NCI-H1417 treated with DMSO at 0.1 percent for 48 hours (cell line): ENCODE data around the gene NAXD.
"Not testable (repeated sequence)": the region's sequence is repeated elsewhere in the genome, so short reads cannot be mapped to it uniquely, and the experiment has no call there.

Experiments
- DNase-seq: peaks from one replicate; lab custom pipeline; 2025; lab: John Stamatoyannopoulos, UW

NAXD gene

DNA sequence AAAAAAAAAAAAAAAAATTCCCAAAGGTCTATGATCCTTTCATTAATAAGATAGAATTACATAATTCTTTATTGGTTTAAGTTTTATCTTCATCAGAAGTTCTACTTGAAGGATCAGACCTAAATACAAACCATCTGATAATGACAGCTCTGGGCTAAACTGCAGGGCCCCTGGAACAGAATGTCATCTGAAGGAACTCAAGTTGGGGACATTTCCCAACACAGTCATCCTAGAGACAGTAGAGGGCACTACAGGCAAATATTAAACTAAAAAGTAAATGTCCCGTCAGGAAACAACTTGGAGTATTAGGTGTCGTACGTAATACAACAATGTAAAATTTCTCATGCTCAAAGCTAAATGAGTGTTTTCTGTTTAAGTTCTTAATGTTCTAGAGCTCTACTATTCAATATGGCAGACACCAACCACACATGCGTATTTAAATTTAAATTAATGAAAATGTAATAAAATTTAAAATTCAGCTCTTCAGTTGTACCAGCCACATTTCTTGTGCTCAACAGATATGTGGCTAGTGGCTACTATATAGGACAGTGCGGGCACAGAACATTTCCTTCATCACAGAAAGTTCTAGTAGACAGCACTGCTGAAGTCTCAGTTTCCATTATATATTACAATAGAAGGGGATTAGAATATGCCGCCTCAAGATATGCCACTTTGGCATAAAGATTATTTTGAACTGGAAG lies 21.8 kb upstream of the NAXD start:
- peak; percentile 21 for DNase-seq

DNA sequence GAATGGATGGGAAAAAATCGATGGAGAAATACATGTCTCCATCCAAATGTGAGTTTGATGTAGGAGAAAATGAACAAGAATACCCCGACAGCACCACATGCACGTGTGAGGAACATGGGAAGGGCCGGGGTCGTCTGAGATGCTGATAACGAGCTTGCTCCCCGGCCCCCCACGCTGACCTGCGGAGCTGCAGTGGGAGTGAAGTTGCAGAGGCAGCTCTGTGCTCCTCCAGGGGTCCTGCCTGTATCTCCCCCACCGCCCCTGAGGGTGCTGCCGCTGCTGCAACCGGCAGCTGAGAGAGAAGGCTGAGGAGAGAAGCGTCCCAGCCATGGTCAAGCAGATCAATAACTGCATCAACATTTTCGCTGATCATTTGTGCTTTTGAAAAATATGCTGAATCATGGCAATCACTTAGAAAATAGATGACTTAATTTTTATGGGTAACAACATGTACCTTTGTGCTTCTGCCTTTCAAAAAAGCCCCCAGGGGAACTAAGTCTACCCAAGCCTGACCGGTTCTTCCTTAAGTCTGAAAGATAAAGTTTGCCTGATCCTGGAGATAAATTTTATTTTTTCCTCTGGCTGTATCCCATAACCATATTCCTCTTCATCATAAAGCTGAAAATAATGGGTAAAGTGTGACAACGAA lies 18.2 kb upstream of the NAXD start:
- DNase-seq: no peak

DNA sequence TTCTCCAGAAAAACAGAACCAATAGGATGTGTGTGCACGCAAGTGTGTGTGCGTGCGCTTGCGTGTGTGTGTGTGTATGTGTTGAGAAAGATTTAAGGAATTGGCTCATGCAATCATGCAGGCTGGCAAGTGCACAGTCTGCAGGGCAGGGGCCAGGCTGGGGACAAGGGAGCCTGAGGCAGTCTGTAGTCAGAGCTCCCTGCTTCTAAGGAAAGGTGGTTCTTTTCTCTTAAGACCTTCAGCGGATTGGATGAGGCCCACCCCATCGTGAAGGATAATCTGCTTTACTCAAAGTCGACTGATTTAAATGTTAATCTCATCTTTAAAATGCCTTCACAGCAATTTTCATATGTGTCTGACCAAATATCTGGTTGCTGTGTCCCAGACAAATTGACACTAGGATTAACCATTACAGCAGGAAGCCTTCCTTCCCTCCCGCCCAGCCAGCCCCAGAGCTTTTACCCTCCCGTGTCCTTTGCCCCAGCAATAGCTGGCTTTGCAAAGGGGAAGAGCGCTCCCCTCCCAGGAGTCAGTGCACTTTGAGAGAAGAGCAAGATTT lies 15.0 kb upstream of the NAXD start:
- DNase-seq: no peak

DNA sequence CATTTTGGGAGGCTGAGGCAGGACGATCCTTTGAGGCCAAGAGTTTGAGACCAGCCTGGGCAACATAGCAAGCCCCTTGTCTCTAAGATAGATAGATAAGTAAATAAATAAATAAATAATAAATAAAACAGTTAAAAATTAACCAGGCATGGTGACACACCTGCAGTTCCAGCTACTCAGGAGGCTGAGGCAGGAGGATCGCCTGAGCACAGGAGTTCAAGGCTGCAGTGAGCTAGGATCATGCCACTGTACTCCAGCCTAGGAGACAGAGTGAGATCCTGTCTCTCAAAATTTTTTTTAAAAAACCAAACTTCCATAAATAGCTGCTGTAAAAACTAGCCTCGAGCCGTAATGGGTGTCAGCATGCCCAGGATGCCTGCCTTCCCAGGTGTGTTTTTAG lies 14.4 kb upstream of the NAXD start:
- no peak for DNase-seq

DNA sequence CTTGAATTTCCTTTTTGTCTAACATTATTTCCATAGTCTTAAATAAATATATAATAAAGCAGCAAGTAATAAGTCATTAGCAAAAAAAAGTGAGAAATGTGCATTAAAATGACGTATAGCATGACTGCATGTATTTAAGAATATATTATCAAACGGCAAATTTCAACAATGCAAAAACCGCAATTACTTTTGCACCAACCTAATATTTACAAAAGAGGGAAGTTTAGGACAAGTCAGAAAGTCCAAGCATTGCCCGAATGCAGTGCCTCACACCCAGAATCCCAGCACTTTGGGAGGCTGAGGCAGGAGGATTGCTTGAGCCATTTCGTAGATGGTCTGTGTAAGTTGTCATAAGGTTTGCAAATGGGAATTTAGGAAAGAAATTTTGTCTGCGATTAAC lies 10.2 kb upstream of the NAXD start:
- no peak for DNase-seq

DNA sequence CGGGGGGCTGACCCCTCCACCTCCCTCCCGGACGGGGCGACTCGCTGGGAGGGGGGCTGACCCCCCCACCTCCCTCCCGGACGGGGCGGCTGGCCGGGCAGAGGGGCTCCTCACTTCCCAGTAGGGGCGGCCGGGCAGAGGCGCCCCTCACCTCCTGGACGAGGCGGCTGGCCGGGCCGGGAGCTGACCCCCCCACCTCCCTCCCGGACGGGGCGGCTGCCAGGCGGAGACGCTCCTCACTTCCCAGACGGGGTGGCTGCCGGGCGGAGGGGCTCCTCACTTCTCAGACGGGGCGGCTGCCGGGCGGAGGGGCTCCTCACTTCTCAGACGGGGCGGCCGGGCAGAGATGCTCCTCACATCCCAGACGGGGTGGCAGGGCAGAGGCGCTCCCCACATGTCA lies 9.1 kb upstream of the NAXD start:
- DNase-seq: not testable (repeated sequence)

DNA sequence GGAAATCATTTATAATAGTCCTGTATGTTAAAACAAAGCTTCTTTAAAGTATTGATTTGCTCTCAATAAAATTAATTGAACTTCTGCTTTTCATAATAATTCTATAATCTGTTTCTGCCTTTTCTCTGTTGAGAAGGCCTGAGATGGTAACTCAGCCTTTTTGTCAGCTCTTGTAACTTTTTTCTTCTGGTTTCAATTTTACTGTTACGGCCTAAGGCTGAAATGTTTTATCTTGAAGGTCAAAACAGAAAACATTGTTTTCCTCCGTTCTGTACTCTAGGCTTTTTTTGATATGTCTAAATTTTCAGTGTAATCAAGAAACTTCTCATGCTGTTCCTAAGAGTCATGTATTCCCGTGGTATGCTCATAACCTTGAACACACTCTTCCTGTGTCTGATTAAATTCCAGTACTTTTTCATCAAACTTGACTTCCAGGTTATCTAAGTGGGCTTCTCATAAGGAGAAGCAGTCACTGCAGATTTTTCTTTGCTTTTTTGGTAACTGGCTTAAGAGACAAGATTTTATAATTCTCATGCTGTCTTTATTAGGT lies 7.6 kb upstream of the NAXD start:
- no peak for DNase-seq

DNA sequence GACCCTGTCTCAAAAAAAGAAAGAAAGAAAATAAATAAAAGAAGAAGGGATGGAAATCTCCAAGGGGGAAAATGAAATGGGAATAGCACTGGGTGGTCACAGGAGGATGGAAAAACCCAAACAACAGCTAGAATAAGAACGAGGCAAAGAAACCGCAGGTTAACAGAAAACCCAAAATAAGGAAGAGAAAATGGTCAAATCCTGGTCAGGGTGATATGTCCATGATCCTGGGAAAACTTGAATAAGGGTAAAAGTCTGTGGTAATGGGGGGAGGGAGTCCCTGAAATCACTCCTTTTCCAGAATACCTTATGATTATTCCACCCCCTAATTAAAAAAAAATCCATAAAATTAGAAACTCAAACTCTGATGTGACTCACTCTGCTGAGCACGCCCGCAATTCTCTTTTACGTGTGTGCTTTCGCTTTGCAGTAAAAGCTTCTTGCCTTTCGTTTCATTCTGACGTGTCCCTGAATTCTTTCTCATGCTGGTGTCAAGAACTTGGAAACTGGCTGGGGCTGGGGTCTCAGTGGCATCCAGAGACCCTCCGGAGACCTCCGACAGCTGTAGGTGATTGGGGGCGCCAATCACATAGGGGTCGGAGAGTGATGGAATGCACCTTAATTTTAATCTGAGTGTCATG lies 4.3 kb upstream of the NAXD start:
- no peak for DNase-seq

DNA sequence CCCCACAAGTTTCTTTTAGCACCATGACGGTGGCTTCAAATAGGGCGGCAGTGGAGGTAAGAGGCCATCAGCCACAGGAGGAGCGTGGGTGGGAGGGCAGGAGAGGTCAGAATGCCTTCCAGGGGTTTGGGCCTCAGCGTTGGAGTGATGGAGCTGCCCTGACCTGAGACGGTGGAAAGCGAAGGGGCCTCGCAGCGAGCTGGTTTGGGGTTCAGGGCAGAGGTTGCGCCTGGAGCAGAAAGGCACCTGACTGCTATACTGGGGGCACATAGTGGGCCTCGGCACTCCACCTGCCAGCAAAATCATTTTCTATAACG lies 382 bp upstream of the NAXD start:
- no peak for DNase-seq

DNA sequence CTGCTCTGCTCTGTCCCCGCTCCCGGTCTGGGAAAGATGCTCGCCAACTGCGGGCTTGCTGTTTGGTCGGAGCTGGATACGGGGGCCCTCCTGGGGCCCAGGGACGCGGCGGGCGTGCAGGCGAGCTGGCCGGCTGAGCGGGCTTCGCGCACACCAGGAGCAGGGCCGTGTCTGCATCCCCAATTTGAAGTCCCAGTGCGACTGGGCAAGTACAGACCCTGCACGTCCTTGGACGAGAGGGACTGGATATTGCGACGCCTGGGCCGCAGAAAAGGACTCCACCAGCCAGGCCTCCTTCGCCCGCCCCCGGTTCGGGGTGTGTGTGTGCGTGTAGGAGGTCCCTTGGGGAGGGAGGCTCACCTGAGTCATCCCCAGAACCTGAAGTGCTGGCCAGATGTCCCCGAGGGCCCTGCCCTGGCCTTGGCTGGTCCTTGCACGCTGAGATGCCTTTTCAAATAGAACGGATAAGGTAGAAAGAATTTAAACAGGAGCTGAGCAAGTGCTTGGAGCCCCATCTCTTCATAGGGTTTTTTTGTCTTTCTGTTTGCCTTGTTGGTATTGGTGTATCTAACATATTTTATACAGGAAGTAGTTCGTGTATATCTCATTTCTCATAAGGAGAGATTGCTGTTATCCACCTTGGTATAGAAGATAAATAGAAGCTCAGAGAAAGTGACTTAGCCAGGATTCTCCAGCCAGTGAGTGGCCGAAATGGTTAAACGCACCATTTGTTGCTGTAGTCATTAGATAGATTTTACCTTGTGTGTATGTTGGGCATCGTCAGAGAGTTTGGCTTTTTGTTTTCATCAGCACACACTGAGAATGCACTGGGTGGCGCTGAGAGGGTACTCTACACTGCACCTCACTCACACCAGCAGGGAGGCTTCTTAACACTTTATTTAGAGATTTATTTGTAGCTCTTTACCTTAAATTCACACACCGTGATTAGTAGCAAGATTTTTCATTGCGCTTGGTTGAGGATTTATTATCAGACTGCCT lies 1.1 kb downstream of the NAXD start:
- DNase-seq: no peak

DNA sequence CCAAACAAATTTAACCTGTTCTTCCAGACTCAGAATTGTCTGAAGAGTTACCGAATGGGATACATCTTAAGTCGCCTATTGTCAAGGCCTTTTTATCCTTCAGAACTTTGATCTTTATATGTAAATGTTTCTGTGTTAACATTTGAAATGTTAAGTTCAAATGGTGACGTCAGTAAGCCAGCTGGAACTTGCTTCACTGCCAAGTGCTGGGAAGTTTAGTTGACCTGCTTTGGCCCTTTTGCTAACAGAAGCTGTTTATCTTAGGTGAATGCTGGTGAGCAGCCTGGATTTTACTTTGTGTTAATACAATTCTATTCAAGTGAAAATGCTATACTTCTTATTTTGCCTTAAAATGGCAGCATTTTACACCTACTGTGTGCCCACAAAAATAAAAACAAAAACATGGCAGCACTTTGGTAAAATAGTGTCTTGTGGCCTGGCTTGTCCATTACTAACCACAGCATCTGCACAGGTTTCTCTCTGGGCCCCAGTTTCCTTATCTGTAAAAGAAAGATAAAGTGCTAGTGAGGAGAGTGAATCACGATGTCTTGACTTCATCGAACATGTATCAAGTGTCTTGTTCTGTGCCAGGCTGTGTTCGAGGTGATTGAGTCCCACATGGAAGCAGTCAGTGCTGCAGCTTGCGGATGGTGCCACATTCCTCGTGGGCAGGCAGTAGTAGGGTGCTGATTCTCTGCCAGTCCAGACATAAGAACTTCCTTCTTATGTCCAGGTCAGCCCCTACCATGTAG lies 2.2 kb downstream of the NAXD start:
- no peak for DNase-seq

DNA sequence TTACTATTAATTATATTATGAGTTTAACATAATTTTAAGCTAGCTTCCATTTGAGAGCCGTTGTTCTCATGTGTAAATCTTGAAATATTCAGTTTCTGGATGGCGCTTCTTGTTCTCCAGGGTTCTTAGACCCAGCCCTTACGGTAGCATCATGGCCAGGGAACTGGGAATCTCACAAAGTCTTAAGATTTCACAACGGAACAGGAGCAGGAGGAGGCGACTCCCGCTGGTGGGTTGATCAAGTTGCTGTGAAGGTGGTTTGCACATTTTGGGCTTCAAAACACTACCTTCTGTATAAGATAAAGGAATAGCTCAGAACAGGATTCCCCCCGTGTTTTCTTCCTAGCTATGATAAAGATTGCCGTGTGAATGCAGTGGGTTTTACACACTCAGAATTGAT lies 2.8 kb downstream of the NAXD start:
- no peak for DNase-seq

DNA sequence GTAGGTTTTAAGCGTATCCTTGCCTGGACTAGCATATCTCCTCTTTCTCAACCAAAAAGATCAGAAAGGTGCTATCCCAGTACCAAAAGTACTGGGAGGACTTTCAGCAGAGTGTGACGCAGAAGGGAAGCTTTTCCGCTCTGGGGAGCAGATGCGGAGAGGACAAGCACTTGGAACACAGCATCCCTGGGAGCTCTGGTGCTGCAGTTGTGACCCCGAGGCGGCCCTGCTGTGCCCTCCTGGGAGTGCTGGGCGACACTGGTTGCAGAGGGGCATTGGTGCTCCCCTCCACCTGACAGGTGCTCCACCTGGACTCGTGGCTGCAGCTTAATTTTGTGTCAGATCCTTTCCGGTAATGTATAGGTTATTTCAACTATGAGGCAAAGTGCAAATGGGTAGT lies 3.4 kb downstream of the NAXD start:
- DNase-seq: no peak

DNA sequence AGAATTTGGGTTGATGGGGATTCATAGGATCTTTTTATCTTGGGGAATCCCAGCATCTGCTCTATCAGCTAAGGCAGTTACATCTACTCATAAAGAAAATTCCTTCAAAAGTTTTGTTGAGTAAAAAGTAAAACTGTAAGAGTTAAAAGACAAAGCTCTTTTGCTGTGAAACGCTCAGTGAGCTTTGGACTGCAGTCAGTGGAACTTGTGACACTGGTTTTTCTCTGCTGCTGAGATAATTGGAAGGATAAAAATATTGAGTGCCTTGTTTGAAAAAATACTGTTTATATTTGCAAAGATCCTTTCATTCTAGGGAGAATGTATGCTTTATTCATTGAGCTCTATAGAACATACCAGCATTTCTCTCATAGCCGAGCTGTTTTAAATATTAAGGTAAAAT lies 5.3 kb downstream of the NAXD start:
- DNase-seq: no peak

DNA sequence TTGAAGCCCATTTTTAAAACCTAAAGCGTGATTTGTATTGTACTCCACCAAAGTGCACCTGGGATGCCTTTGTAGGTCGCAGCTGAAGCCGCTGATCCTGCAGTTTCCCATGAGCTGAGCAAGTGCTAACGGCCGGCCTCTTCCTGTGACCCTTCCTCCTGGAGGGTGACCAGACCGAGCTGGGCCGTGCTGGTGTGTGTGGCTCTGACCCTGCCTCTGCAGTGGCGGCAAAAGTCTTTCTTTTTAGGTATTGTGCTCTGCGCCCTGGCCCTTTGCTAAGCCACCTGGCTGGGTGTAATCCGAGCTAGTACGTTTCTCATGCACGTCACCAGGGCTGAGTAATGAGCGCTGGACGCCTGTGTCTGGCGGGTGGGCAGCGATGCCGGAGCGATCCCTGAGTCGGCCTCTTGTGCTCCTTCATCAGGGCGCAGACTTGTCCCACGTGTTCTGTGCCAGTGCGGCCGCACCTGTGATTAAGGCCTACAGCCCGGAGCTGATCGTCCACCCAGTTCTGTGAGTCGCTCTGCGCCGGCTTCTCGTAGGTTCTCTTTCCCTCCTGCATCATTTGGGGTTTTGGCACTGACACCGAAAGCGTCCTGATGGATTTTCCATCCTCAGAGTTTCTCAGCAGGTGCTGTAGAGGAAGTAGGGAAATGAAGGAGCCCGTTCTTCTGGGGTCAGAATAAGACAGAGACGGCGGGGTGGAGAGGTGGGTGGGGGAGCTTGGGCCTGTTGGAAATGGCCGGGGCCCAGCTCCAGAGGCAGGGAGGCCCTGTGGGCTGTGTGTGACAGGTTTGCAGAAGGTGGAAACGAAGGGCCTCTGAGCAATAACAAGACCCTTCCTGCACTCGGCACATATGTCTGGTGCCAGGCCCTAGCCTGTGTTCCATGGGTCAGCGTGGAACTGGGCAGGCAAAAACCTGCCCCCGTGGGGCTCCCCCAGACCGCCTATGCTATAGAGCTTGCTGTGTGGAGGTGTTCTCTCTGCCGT lies 9.7 kb downstream of the NAXD start:
- DNase-seq: no peak

DNA sequence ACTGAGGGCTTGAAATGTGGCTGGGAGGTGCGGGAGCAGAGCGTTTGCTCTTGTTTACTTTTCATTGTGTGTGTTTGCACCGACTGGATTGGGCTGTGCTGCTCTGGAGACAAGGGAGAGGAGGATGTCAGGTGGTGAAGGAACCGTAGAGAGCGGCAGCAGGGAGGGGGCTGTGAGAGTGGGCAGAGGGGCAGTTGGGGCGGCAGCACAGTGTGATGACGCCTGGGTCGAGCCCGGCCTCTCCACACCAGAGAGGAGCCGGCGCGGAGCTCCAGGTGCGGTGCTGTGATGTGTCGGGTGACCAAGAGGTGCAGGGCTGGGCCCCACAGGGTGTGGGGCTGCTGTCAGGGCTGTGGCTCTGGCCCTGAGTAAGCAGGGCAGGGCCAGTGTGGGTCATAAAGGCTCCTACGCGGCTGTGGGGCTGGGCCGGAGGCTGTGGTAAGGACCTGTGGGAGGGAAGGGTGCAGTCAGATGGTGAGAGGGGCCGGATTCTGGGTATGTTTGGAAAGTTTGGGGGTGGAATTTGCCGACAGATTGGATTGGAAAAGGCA lies 10.5 kb downstream of the NAXD start:
- DNase-seq: no peak

DNA sequence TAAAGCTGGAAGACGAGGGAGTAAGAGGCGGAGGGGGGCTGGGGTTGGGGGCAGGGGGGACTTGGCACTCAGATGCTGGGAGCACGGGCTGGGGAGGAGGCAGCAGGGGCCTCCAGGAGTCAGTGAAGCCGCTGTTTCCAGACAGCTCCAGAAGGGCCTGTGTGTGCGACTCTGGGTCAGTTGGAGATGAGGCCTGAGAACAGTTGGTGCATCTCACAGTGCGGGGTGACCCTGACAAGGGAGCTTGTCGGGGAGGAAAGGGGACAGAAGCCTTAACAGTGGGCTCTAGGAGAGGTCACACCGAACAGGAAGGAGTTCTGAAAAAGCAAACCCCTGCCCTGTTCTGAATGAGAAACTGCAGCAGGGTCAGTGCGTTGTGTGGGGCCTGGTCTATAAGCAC lies 11.2 kb downstream of the NAXD start:
- no peak for DNase-seq

DNA sequence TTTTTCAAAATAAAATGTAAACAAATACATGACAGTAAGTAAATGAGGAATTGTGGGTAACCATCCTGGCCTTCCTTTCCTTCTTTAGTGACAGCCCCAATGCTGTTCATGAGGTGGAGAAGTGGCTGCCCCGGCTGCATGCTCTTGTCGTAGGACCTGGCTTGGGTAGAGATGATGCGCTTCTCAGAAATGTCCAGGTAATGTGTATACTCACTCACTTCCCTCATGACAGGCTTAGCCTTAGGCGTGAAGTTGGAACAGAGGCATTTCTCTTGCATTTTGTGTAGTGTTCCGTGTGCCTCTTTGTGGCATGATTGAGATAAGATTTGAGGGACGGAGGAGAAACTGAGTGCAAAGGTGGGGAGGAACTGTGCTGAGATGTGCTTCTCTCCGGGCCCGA lies 12.0 kb downstream of the NAXD start:
- no peak for DNase-seq

DNA sequence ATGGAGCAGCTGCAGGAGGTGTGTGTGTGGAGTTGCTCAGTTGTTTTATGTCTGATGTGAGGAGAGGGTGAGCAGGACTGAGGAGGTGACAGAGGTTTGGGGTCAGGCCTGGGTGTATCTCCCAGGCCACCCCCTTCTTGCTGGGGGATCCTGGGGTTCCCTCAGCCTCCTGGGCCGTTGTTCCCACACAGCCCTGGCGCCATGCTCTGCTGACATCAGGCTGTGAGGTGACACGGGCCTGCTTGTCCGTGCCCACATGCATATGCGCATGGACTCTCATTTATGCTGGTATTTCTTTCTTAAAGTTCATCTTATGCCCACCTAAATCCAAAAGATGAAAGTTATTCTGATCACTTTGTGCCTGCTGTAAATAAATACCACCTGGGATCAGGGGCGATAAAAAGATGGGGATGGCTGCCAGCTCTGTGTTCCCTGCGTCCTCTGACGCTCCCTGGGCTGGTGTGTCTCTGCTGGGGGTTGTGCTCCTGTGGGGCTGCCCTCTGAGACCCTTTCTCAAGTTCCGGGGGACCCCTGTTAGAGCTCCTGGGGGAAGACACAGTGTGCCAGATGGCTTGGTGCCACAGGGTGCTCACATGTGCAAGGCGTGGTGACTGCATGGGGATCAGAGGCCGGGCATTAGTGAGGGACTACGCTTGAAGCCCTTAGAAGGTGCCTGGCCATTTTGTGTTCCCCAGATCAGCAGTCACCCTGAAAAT lies 12.6 kb downstream of the NAXD start:
- no peak for DNase-seq
